ENCODE data around the gene MUC4. TPM values are rescaled to one million over a fixed set of nuclear protein-coding genes. Genes with fewer than 3 reads are reported as not detected.

MUC4 gene
- total and polyA plus RNA-seq, 3 donors from 2014 or later: 1.8 to 4.7 (median 4.0) TPM

DNA sequence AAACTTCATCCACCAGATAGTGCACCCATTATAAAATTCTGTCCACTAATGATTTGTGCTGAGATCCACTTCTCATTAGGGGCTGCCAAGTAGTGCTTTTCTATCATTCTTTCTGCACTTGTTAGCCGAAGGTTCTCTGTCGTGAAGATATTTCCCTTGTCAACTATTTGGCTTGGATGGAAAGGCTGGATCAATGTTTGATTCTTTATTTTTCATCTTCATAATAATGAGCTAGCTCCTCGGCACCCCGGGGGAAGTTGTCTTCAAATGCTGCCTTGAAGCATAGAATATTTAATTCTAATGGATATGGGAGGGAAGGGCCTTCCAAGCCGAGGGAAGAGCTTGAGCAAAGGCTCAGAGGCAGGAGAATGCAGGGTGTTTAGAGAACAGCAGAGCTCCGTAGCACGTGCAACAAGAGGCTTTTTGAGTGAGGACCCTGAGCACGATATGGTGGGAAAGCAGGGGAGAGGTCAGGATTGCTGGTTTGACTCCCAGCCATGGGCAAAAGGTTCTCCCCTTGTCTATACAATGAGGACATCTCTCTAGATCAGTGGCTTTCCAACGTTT lies 107.2 kb downstream of the MUC4 start:
- Histone ChIP-seq H3K27me3 (no peaks in the 10 kb centered on the region), H3K27ac (no peak overlapping the region), H3K4me1 (peaks cover 8% of the 10 kb centered on the region), H3K36me3 (ENCODE audit: low read depth, missing control alignments) (no peaks in the 10 kb centered on the region), H3K9me3 (no peaks in the 10 kb centered on the region), H3K4me3 (no peak overlapping the region)
- WGBS, 2 donors: 74 to 81% methylated on average over 9 of the region's 9 CpGs
- DNase-seq: peak; percentile 14
- intact Hi-C loops (cut with DNase I; ENCODE audit: low total_unique reads): no loop called here
- TF ChIP-seq POLR2A (IDR thresholded peaks at IDR 0.05) (no peak), CTCF (IDR thresholded peaks at IDR 0.05) (no peak)

GRCh38 chr3:195703776-195704175 lies 108.0 kb downstream of the MUC4 start:
- Histone ChIP-seq H3K9me3 (no peaks in the 10 kb centered on the region), H3K4me3 (no peak overlapping the region), H3K27ac (no peak overlapping the region), H3K27me3 (no peaks in the 10 kb centered on the region), H3K4me1 (peaks cover 10% of the 10 kb centered on the region), H3K36me3 (ENCODE audit: low read depth, missing control alignments) (no peaks in the 10 kb centered on the region)
- TF ChIP-seq CTCF (IDR thresholded peaks at IDR 0.05) (no peak), POLR2A (IDR thresholded peaks at IDR 0.05) (no peak)
- intact Hi-C loops (cut with DNase I; ENCODE audit: low total_unique reads): no loop called here
- 86 to 89% methylated on average over 5 of the region's 5 CpGs for WGBS, 2 donors
- DNase-seq: no peak

DNA sequence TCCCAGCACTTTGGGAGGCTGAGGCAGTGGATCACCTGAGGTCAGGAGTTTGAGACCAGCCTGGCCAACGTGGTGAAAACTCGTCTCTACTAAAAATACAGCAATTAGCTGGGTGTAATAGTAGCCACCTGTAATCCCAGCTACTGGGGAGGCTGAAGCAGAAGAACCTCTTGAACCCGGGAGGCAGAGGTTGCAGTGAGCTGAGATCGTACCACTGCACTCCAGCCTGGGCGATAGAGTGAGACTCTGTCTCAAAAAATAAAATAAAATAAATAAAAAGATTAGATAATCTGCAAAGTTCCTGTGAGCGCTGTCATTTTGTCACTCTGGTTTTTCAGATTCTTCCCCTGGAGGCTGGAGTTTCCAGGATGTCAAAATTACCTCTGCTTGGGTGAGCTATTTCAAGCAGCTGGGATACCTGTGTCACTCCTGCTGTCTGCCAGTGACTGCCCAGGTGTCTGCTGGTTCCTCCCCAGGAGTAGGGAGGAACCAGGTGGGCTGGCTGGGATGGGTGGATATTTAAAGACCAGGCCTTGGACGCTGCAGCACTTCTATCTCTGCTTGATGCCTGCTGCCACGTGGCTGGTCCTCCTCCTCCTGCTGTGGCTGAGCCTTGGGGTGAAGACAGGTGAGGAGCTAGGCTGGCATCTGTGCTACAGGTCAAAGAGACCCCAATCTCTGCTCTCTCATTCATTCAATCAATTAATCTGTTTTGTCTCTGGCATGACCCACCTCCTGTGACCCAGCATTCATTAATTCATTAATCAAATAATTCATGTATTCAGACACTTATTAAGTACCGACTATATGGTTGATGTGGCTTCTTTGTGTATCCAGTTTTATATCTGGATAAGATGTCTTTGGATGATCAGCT lies 110.5 kb downstream of the MUC4 start:
- Histone ChIP-seq H3K9me3 (no peaks in the 10 kb centered on the region), H3K27me3 (no peaks in the 10 kb centered on the region), H3K4me1 (peaks cover 15% of the 10 kb centered on the region), H3K36me3 (ENCODE audit: low read depth, missing control alignments) (no peaks in the 10 kb centered on the region), H3K4me3 (no peak overlapping the region), H3K27ac (no peak overlapping the region)
- DNase-seq: peak; percentile 23
- intact Hi-C loops (cut with DNase I; ENCODE audit: low total_unique reads): no loop called here
- TF ChIP-seq POLR2A (IDR thresholded peaks at IDR 0.05) (no peak), CTCF (IDR thresholded peaks at IDR 0.05) (no peak)
- 72 to 75% methylated on average over 9 of the region's 9 CpGs for WGBS, 2 donors

DNA sequence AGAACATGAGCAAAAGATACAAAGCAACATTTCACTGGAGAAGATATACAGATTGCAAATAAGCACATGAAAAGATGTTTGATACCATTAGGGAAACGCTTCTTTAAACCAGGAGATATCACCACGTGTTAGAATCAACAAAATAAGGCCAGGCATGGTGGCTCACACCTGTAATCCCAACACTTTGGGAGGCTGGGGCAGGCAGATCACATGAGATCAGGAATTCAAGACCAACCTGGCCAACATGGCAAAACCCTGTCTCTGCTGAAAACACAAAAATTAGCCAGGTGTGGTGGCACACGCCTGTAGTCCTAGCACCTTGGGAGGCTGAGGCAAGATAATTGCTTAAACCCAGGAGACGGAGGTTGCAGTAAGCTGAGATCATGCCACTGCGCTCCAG lies 111.4 kb downstream of the MUC4 start:
- Histone ChIP-seq H3K9me3 (no peaks in the 10 kb centered on the region), H3K4me3 (no peak overlapping the region), H3K27me3 (no peaks in the 10 kb centered on the region), H3K36me3 (ENCODE audit: low read depth, missing control alignments) (no peaks in the 10 kb centered on the region), H3K27ac (no peak overlapping the region), H3K4me1 (peaks cover 15% of the 10 kb centered on the region)
- intact Hi-C loops (cut with DNase I; ENCODE audit: low total_unique reads): no loop called here
- peak; percentile 13 for DNase-seq
- WGBS, 2 donors: 61 to 72% methylated on average over 5 of the region's 5 CpGs
- TF ChIP-seq CTCF (IDR thresholded peaks at IDR 0.05) (no peak), POLR2A (IDR thresholded peaks at IDR 0.05) (no peak)

Measured in testis (tissue), 3 donors.